HG03575 (cell line): ENCODE data around the gene IMMP1L.

Experiments used
- ATAC-seq: cut with Tn5 transposase; IDR thresholded peaks from one replicate; pipeline ENCODE4 v1.9.1; 2021; ENCODE audit not compliant: unreplicated experiment, insufficient number of reproducible peaks, low FRiP score; ENCODE audit errors: extremely low read depth

The IMMP1L gene

DNA sequence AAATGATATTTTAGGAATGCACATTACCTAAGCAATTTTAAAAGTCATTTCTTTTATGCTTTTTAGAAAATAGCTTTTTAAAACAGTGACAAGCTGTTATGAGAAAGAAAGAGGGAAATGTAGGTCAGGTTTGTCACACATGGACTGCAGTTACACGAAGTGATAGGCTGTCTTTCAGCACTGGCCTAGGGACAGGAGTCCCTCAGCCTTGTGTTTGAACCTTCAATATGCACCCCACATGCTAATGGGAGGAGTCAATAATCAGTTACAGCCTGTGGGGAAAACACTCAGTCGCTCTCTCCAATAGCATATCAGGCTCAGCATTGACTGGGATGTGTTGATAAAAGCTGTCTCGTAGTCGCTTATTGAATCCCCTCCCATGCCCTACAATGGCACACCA, 94.0 kb downstream of the IMMP1L start:
- no peak for ATAC-seq

DNA sequence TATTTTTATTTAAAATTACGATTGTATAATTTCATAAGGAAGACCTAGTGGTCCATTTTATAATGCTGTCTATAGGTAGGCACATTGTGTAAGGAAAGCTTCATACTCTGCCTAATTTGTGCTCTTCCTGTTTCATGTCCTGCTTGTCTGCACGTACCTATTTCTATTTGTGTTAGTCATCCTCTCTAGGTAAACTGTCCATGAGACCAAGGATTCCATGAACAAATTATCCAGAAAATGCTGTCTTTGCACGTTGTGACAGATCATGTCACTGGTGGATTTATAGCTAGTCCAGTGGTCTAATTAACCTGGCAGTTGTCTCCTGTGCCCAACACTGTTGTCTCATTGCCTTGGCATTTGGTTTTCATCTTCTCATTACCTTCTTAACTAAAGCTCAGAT, 95.1 kb downstream of the IMMP1L start:
- no peak for ATAC-seq

GRCh38 chr11:31412946-31413345, 96.5 kb downstream of the IMMP1L start:
- ATAC-seq: no peak

DNA sequence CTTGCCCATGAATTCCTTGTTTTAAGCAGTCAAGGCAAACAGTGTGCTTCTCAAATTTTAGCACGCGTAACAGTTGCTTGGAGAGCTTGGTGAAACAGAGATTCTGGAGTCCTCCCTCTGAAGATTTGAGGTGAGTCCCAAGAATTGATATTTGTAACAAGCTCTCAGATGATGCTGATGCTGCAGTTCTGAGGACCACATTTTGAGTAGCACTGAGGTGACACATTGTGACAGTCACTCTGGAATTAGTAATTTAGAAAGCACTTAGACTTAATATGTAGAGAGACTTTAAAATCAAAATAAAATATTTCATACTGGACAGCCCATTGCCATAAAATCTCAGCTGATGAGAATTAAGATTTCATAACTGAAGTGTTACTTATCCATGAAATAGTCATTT, 101.2 kb downstream of the IMMP1L start:
- ATAC-seq: no peak

GRCh38 chr11:31404614-31405013, 104.8 kb downstream of the IMMP1L start:
- ATAC-seq: no peak

DNA sequence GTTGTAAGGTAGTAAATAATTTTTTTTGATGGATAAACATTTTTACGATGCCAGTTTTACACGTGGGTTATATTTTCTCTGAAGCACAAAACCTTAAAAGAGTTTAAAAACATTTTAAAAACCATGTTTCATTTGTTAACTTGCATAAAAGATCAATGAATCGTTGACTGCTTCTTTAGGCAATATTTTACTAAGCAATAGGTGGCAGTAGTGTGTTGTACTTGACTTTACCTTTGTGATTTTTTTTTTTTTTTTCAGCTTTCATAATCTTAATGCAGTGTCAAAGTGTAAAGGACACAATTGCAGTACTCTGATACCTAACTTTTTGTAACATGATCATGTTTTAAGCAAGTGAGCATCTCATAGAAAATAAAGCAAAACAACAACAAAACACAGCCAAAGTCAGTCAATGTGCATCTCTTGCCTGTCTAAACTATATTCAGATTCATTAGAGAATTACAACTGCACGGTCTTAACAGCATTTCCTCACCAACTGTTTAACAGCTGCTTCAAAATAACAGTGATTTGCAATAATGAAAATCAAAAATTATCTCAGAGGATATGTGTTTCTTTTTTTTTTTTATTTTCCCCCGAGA, 112.1 kb downstream of the IMMP1L start:
- ATAC-seq: no peak

- ATAC-seq: no peak
These were observed 122.0 kb downstream of the IMMP1L start for GRCh38 chr11:31387379-31387778.

DNA sequence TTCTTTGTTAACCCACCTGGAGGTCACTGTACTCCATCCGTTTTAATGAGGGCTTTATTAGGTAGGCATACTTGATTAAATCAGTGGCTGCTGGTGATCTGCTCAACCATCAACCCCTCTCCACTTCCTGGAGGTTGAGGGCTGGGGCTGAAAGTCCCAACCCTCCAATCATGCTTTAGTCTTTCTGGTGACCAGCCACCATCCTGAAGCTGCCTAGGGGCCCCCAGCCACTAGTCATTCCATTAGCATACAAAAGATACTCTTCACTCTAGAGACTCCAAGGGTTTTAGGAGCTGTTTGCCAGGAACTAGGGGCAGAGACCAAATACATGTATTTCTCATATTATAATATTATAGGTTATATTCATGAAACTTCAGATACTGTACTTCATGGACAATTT, 126.3 kb downstream of the IMMP1L start:
- ATAC-seq: no peak
